GM12801 (cell line): Measurements from ENCODE around the gene SLC25A29.

Source experiments
- CTCF ChIP-seq: IDR thresholded peaks from one replicate; pipeline ENCODE4 v1.5.1; 2011; ENCODE audit warnings: control low read depth; ENCODE audit not compliant: insufficient read length; ENCODE audit errors: extremely low read depth

SLC25A29 gene

DNA sequence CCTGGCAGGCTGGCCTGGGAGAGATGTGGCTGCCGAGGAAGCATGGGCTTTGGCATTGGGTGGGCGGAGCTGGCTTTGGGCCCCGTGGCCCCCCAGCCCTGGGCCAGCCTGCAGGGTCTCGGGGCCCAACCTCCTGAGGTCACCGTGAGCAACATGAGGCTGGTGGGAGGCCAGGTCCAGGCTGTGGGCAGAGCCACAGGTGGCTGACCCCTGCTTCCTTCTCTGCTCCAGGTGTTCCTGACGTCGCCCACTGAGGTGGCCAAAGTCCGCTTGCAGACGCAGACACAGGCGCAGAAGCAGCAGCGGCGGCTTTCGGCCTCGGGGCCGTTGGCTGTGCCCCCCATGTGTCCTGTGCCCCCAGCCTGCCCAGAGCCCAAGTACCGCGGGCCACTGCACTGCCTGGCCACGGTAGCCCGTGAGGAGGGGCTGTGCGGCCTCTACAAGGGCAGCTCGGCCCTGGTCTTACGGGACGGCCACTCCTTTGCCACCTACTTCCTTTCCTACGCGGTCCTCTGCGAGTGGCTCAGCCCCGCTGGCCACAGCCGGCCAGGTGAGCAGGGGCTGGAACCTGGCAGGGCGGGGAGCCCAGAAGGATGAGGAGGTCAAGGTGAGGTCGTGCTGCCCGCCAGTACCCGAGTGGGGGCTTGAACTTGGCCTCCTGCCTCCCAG, 22.4 kb upstream of the SLC25A29 start:
- TF ChIP-seq CTCF = no peak

- no peak for TF ChIP-seq CTCF
Measured at GRCh38 chr14:100327128-100327527, 20.9 kb upstream of the SLC25A29 start.

GRCh38 chr14:100325958-100326357, 19.7 kb upstream of the SLC25A29 start:
- no peak for TF ChIP-seq CTCF

- no peak for TF ChIP-seq CTCF
Measured at GRCh38 chr14:100325231-100325632, 19.0 kb upstream of the SLC25A29 start.

DNA sequence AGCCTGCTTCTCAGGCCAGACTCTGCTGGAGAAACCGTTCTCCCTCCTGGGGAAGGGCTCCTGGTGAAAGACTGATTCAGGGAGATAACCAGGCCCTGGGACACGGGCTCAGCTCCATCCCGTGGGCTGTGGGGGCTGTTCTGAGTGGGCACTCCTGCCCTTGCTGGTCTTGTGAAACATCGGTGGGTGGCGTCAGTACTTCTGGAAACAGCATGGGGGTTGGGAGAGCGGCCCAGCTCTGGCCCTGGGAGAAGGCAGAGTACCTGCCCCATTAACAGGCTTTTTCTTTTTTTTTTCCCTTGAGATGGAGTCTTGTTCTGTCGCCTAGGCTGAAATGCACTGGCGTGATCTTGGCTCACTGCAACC, 17.7 kb upstream of the SLC25A29 start:
- TF ChIP-seq CTCF = no peak

DNA sequence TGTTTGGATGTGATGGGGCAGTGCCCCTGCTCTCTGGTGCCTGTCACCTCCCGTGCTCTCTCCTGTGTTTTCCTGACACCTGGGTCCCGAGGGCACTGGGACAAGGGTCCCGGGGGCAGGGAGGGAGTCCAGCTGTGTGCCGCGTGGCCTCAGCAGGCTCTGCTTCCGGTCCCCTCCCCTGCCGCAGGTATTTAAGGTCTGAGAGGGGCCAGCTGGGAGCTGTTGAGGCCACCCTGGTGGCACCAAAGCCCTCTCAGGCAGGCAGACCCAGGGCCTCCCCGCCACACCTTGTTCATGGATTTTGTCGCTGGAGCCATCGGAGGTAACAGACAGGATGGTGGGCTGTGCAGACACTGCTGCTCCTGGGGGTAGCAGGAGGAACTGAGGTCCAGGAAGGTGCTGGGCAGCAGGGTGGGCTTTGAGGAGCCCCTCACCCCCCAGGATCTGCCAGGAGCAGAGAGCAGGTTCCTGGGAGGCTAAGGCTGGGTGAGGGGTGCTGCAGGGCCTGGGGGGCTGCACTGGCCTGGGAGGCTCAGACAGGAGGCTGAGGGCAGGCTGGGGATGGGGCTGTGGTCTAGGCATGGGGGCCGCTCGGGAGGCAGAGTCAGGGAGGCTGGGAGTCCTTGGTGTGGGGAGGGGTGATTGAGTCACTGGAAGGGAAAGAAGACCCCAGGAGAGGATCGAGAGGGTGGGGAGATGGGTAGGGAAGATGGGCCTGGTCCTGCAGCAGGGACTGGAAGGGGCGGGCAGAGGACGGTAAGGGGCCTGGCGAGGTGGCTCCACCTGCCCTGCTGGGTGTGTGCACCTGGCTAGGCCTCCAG, 17.1 kb upstream of the SLC25A29 start, which contains the start of gene SLC25A47:
TSS of gene SLC25A47 (plus strand) at position 219 of the 821 bp plus-strand sequence. CDS start at position 295, 76 bp downstream.
- TF ChIP-seq CTCF = no peak

GRCh38 chr14:100322138-100322957, 16.1 kb upstream of the SLC25A29 start:
- TF ChIP-seq CTCF = no peak
